ENCODE data around the gene TGM5. TPM values are rescaled to one million over a fixed set of nuclear protein-coding genes. Genes with fewer than 3 reads are reported as not detected.
"Not testable (repeated sequence)": the region's sequence is repeated elsewhere in the genome, so short reads cannot be mapped to it uniquely, and the experiment has no call there.

Gene TGM5
- total RNA-seq, result not detected

DNA sequence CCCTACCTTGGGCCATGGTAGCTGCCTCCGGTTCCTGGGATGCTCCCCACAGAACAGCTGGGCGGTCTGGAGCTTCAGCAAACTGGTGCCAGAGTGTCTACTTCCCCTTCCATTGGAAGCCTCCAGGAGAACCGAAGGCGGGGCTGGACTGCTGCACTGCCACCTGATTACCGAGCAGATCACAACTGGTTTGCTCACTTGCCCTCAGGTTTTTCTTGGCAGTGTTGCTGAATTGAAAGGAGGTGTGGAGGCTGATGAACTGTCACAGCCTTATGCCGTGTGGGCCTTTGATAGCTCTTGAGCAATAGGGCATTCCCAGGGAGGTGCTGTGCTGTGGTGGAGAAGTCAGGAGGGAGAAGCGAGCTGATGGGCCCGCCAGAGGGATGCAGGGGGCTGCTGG is at the start of gene TGM5:
TSS of gene TGM5 (minus strand) at position 95 of the 400 bp plus-strand sequence. CDS start at position 16, 79 bp downstream.
- peak; percentile 34 for ATAC-seq
- no peak for DNase-seq (ENCODE audit: low spot score)

- DNase-seq (ENCODE audit: low spot score) (no peak), ATAC-seq (no peak)
Observed at GRCh38 chr15:43314171-43314570, 47.4 kb upstream of the TGM5 start.

- DNase-seq (ENCODE audit: low spot score) (no peak), ATAC-seq (no peak)
Observed at GRCh38 chr15:43312378-43312777, 45.6 kb upstream of the TGM5 start.

DNA sequence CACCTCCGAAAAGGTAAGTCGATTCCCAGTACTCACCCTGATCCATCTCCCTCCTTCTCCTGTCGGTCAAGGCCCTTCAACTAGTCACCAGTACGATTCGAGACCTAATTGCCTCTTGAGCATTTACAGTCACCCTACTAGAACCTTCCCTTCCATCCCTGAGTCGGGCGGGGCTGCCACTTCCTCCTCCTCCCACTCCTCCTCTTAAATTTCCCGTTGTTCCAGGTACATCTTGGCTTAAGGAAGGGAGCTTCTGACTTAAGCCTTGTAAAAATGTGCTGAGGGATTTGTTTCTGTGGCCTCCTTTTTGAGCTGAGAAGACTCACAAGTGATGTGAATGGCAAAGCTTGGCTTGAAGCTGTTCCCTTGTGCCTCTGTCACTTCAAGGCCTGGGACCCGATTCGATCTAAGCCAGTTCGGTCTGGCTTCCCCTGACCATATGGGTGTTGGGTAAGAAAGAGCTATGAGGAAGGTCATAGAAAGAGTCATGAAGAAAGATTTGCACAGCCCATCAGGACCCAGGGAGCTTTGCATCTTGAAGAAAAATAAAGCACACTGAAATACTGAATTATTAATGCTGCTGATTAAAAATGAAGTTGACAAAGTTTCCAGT is 35.6 kb upstream of the TGM5 start, which contains the start of gene TGM7:
TSS of gene TGM7 (minus strand) at position 51 of the 613 bp plus-strand sequence.
- ATAC-seq, result no peak

DNA sequence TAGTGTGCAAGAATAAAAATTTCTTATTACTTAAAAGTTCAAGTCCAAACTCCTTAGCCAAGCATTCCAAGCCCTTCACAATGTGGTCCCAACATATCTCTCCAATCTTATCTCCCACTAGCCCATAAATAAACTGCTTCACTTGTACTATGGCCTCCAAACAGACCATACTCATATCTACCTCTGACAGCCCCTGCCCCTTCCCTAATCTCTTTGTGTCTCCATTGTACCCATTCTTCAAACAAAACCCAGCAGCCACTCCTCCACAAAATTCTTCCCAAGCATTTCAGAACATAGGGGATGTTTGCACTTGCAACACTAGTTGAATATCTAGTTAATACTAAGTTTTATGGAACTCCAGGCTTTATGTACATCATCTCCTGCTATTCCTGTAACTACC is 33.2 kb upstream of the TGM5 start:
- no peak for ATAC-seq
- no peak for DNase-seq (ENCODE audit: low spot score)

More for the DNA sequence above, 35.6 kb upstream of the TGM5 start, which contains the start of gene TGM7:
- no peak for DNase-seq (ENCODE audit: low spot score)

DNA sequence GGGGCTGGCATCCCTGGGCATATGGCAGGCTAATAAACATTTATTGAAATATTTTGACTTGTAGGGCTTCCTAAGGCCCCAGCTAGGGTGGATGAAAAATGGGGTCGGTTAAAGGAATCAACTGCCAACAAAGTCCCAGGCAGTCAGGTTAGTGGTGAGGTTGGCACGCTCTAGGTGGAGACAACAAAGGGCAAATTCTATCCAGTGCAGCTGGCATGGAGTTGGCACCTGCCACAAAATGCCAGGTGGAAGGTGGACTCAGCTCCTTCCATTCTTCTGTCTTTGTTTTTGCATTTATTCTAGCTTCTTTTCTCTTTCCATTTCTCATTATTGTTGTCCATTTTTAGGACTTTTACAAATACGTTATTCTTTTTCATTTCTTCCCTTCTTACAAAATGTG is 32.7 kb upstream of the TGM5 start:
- no peak for ATAC-seq
- DNase-seq (ENCODE audit: low spot score), result no peak

DNA sequence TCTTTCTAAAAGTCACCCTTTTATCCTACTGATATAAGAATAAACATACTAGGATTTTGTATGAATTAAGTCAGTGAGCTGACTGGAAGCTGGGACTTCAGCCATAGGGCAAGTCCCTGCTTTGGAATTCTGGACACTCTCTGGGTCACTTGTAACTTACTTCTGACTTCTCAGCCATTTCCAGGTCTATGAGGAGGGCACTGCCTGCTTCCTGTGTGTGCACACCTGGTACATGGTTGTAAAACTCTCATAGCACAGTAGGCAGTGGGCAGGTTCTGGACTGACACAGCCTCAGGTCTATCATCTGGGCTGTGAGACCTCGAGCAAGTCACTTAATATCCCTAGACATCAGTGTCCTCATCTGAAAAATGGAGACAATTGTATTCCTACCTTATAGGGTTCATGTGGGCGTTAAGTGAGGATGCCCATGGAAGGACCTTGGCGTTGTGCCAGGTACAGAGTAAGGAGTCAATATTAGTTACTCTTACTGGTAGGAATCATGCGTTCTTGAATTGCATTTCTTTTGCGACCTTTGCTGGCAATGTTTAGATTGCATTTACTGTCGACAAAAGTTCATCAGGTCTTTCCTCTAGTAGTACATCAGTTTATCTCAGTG is 27.5 kb upstream of the TGM5 start:
- no peak for DNase-seq (ENCODE audit: low spot score)

DNA sequence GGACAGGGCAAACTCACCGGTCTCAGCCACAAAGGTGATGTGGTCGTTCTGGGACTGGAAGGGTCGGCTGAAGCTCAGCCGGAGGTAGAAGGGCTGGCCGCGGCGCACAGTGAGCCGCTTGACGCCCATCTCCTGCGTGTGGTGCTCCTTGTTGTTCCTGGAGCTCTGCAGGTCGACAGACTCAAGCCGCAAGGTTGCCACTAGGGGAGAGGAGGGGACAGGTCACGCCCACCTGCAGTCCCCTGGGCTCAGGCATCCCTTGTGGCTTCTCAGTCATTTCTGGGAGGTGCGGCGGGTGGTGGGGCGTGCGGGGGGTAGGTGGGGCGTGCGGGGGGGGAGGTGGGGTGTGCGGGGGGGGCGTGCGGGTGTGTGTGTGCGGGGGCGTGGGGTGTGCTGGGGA is 26.7 kb upstream of the TGM5 start:
- DNase-seq (ENCODE audit: low spot score), result no peak

More for the DNA sequence above, 27.5 kb upstream of the TGM5 start:
- ATAC-seq, result no peak

DNA sequence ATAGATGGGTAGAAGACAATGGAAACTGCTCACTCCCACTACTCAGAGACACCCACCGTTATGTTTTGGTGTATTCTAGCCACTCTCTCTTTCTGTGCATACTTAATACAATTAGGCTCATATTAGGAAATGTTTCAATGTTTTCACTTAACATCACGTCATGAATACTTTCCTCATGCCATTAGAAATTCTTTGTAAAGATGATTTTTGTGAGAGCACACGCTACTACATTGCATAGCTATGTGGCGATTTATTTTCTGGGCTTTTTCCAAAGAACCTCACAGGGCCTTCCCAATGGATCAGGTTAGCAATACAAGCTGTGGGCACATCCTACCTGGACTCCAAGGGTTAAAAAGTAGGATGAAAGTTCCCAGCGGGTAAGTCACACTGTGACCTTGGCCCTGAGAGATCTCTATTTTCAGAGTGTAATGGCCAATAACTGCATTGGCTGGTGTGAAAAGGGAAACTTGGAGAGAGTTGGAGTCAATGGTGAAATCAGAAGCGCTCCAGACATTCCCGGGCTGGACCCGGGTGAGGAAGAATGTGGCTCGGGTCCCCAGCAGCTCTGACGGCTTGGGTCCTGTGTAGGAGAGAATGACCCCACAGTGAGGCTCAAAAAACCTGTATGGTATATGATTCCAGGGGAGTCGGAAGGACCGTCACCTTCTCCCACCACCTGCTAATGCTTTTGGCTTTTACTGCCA is 25.8 kb upstream of the TGM5 start:
- ATAC-seq, result no peak
- no peak for DNase-seq (ENCODE audit: low spot score)

More for the DNA sequence above, 26.7 kb upstream of the TGM5 start:
- no peak for ATAC-seq

DNA sequence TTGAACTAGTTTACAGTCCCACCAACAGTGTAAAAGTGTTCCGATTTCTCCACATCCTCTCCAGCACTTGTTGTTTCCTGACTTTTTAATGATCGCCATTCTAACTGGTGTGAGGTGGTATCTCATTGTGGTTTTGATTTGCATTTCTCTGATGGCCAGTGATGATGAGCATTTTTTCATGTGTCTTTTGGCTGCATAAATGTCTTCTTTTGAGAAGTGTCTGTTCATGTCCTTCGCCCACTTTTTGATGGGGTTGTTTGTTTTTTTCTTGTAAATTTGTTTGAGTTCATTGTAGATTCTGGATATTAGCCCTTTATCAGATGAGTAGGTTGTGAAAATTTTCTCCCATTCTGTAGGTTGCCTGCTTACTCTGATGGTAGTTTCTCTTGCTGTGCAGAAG is 22.9 kb upstream of the TGM5 start:
- DNase-seq (ENCODE audit: low spot score); ATAC-seq: not testable (repeated sequence)

- DNase-seq (ENCODE audit: low spot score) (no peak), ATAC-seq (no peak)
Observed at GRCh38 chr15:43287254-43287653, 20.5 kb upstream of the TGM5 start.

GRCh38 chr15:43286074-43286473 is 19.3 kb upstream of the TGM5 start:
- DNase-seq (ENCODE audit: low spot score), result peak; percentile 39

DNA sequence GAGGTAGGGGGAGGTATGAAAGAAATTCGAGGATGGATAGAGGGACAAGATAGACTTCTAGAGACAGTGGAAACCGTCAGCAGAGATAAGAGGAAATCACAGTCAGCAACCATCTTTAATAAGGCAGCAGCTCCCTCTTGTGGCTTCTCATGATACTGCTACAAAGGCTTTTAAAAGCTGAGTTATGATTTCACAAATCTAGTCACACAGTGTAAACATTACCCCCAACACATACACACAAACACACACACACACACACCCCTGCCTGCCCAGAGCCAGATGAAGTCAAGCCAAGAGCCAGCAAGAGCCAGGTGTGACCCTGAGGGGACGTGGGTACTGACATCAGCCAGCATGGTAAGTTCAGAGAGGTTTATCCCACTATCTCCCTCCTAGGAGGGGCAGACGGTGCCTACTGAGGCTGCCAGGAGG is 18.9 kb upstream of the TGM5 start:
- ATAC-seq, result peak; percentile 96
- peak; percentile 44 for DNase-seq (ENCODE audit: low spot score)

More at GRCh38 chr15:43286074-43286473, 19.3 kb upstream of the TGM5 start:
- ATAC-seq, result peak; percentile 19

GRCh38 chr15:43283526-43283925 is 16.8 kb upstream of the TGM5 start:
- no peak for ATAC-seq
- no peak for DNase-seq (ENCODE audit: low spot score)

DNA sequence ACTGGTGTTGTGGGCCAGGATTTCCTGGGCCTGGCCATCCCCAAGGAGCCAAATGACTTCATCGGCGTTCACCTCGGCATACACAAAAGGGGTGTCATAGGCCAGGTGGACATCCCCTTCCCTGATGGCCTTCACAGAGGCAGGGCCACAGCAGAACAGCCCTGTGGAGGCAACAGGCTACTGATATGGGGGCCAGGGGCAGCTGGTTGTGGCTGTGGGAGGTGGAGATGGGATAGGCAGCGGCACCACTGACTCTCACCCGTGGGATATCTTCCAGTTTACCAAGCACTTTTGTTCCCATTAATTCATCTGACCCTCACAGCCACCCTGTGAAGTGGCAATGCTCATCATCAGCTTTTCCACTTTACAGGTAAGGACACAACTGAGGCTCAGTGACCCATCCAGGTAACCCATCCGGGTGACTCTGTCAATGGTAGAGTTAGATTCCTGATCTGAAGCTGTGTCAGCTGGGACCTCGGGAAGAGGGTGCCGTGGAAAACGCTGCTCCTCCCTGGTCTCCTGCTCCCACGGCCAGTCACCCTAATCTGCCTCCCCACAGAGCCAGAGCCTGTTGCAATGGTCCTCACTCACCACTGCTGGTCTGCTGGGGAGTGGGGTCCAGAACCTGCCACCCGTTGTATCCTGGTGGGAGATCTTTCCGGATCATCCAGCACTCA is 15.3 kb upstream of the TGM5 start:
- no peak for ATAC-seq
- no peak for DNase-seq (ENCODE audit: low spot score)

- ATAC-seq, result no peak
- no peak for DNase-seq (ENCODE audit: low spot score)
Observed at GRCh38 chr15:43280996-43281395, 14.3 kb upstream of the TGM5 start.

- DNase-seq (ENCODE audit: low spot score) (no peak), ATAC-seq (no peak)
Observed at GRCh38 chr15:43279496-43279895, 12.8 kb upstream of the TGM5 start.

DNA sequence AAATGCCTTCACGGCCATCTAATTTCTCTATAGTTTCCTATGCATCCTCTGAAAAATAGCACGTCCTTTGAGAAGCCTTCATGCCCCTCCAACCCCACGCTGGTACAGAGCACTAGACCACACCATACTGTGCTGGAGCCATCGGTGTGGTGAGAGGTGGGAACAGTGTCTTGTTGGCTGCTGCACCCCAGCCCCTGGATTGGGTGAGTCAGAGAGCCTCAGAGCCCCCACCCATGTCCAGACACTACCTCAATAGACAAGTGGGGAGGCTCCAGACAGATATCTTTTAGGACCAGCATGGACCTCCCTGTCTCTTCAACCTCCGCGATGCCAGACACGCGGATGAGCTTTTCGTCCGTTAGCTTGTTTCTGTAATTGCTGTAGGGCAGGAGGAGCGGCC is 12.1 kb upstream of the TGM5 start:
- no peak for ATAC-seq
- DNase-seq (ENCODE audit: low spot score), result no peak

DNA sequence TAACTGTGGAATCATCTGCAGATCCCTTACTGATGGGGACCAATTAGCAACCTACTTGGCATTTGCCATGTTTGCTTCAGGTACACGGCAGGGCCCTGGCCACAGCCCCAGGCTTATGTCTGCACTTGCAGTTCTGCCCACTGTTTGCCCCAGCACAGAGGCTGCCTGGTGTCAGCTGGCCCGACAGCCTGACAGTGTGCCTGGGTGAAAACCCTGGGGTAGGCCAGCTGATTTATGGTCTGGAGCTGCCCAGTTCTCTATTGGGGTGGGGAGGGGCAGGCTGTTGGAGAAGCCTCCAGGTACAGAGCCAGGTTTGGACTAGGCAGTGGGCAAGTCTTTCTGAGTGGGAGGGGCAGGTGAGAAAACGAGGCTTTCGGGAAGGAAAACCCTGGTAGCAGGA is 11.2 kb upstream of the TGM5 start:
- ATAC-seq (no peak), DNase-seq (ENCODE audit: low spot score) (no peak)

DNA sequence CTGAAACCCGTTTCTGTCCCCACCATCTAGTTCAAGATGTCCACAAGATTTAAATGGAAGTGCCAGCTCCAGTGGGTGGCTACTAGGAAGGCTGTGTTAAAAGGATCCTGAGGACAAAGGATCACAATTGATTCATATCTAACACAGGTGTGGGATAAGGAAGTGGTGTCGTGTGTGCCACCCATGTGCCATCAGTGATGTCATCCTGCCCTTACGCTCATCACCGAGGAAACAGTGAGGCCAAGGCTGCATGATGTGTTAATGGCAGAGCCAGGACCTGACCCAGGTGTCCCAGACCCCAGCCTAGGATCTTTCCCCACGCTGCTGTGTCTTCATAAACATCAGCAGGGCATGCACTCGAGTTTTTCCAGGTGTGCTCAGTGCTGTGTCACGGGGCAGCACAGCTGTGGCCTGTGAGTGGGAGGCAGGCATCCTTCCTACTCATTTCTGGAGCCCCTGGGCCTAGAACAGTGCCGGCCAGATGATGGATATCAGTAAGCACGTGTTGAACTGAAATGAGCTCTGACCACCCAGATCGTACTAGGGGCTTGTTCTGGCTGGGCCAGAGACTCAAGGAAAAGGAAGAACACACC is 10.6 kb upstream of the TGM5 start:
- DNase-seq (ENCODE audit: low spot score), result no peak
- ATAC-seq, result no peak

Measured in left lobe of liver (tissue), 2 donors.